Upper lobe of left lung (tissue), 6 donors: Measurements from ENCODE around the gene CCDC9. TPM values are rescaled to one million over a fixed set of nuclear protein-coding genes. Genes with fewer than 3 reads are reported as not detected.

Experiments
- ATAC-seq, 2 donors: fragments of 200-7000 bp; cut with Tn5 transposase; one replicate each; pipeline ENCODE4 v1.9.1; 2022; ENCODE audit warnings: mild to moderate bottlenecking in 2 of 2, moderate library complexity in 2 of 2; ENCODE audit not compliant: low FRiP score in 2 of 2
- DNase-seq, 2 donors: peaks; one replicate each; pipeline ENCODE4 v3.0.0-alpha.2; 2019 to 2020
- H3K27ac ChIP-seq, 4 donors: fragments of 200-600 bp; sonication (generic); one replicate each; pipeline ENCODE4 v1.5.1; 2016 to 2019
- H3K27me3 ChIP-seq, 4 donors: fragments of 200-600 bp; sonication (generic); one replicate each; pipeline ENCODE4 v1.5.1; 2017 to 2019
- H3K36me3 ChIP-seq, 4 donors: fragments of 200-600 bp; sonication (generic); one replicate each; pipeline ENCODE4 v1.5.1; 2016 to 2019
- H3K4me1 ChIP-seq, 4 donors: fragments of 200-600 bp; sonication (generic); one replicate each; pipeline ENCODE4 v1.5.1; 2018 to 2019
- H3K4me3 ChIP-seq, 4 donors: fragments of 200-600 bp; sonication (generic); one replicate each; pipeline ENCODE4 v1.5.1; 2017 to 2019; ENCODE audit warnings: mild to moderate bottlenecking in 2 of 4, moderate library complexity in 1 of 4
- H3K9me3 ChIP-seq, 4 donors: fragments of 200-600 bp; sonication (generic); one replicate each; pipeline ENCODE4 v1.5.1; 2018 to 2019
- EP300 ChIP-seq, 4 donors: sonication (generic); formaldehyde crosslinking; IDR thresholded peaks; one replicate each; pipeline ENCODE4 v1.5.1; 2017; ENCODE audit warnings: antibody characterized with exemption in 4 of 4, control low read depth in 2 of 4
- POLR2A ChIP-seq, 4 donors: fragments of 450-650 bp; IDR thresholded peaks; one replicate each; pipeline ENCODE4 v1.5.1; 2016 to 2017; ENCODE audit warnings: antibody characterized with exemption in 4 of 4, mild to moderate bottlenecking in 2 of 4
- POLR2AphosphoS5 ChIP-seq, 2 donors: sonication (generic); formaldehyde crosslinking; IDR thresholded peaks; one replicate each; pipeline ENCODE4 v1.5.1; 2017; ENCODE audit warnings: antibody characterized with exemption in 2 of 2
- WGBS, 2 donors: methylation state at CpG; one replicate each; pipeline ENCODE4 v1.1.5; 2017 to 2018; 5-methylcytosine and 5-hydroxymethylcytosine counted together
- total RNA-seq, 6 donors: library from RNA; depleted of rRNA in 4 of 6; stranded (reverse); fragments of >200 nt in 4 of 6; gene quantifications; one replicate each; pipeline versions ENCODE4 v1.1.0 to v1.2.1, GENCODE V29; 2016 to 2021
- TF ChIP-seq, protein P1 (sequence below), 6 experiments: fragments of 450-650 bp in 4 of 6; fragments of 200-600 bp in 2 of 6; sonication (generic) in 2 of 6; IDR thresholded peaks; one replicate each; pipeline ENCODE4 v1.5.1; 2016 to 2019; ENCODE audit warnings: antibody characterized with exemption in 6 of 6
- donor health status: DM: no; HTN: no; CAD: no; lungs with moderate emphysema.
- donor health status: DM: no; HTN: yes; CAD: no; lungs with severe emphysema.

The CCDC9 gene
- total RNA-seq, 6 donors from 2014 or later, result 18.2 to 91.1 (median 35.0) TPM

GRCh38 chr19:47226426-47227351 lies 29.6 kb upstream of the CCDC9 start:
- peak overlapping the region; percentile 98 to 100 (median 100) for H3K27ac ChIP-seq
- WGBS, 2 donors, result 3 to 8% methylated on average over 12 to 25 of the region's 56 CpGs
- no peaks in the 10 kb centered on the region for H3K27me3 ChIP-seq
- H3K4me1 ChIP-seq, result peaks cover 40 to 59% (median 48%) of the 10 kb centered on the region in 4 donors
- peak overlapping the region; percentile 56 to 99 (median 94) for H3K4me3 ChIP-seq
- no peaks in the 10 kb centered on the region for H3K9me3 ChIP-seq
- peaks cover 0 to 18% (median 9%) of the 10 kb centered on the region in 4 donors for H3K36me3 ChIP-seq
- peak in 1 of 4 donors; percentile 86 for TF ChIP-seq EP300 (IDR thresholded peaks at IDR 0.05)
- TF ChIP-seq POLR2A (IDR thresholded peaks at IDR 0.05), result peak in 2 of 4 donors; percentile 73 to 80
- TF ChIP-seq POLR2AphosphoS5 (IDR thresholded peaks at IDR 0.05), result peak; percentile 78 to 93
- TF ChIP-seq, protein P1, sequence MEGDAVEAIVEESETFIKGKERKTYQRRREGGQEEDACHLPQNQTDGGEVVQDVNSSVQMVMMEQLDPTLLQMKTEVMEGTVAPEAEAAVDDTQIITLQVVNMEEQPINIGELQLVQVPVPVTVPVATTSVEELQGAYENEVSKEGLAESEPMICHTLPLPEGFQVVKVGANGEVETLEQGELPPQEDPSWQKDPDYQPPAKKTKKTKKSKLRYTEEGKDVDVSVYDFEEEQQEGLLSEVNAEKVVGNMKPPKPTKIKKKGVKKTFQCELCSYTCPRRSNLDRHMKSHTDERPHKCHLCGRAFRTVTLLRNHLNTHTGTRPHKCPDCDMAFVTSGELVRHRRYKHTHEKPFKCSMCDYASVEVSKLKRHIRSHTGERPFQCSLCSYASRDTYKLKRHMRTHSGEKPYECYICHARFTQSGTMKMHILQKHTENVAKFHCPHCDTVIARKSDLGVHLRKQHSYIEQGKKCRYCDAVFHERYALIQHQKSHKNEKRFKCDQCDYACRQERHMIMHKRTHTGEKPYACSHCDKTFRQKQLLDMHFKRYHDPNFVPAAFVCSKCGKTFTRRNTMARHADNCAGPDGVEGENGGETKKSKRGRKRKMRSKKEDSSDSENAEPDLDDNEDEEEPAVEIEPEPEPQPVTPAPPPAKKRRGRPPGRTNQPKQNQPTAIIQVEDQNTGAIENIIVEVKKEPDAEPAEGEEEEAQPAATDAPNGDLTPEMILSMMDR (IDR thresholded peaks at IDR 0.05), result peak in 1 of 6 experiments; percentile 14
- peak; percentile 88 to 96 for DNase-seq
- ATAC-seq, result peak; percentile 70 to 86

- H3K27me3 ChIP-seq, result no peaks in the 10 kb centered on the region
- H3K9me3 ChIP-seq, result no peaks in the 10 kb centered on the region
- H3K27ac ChIP-seq, result peak overlapping the region; percentile 98 to 100 (median 100)
- 0 to 1% methylated on average over 12 to 23 of the region's 27 CpGs for WGBS, 2 donors
- H3K4me3 ChIP-seq, result peak overlapping the region; percentile 64 to 99 (median 94)
- H3K36me3 ChIP-seq, result peaks cover 0 to 9% (median 4%) of the 10 kb centered on the region in 4 donors
- peaks cover 48 to 68% (median 57%) of the 10 kb centered on the region in 4 donors for H3K4me1 ChIP-seq
- peak; percentile 70 to 97 for DNase-seq
- TF ChIP-seq POLR2A (IDR thresholded peaks at IDR 0.05) (peak in 3 of 4 donors; percentile 14 to 80 (median 42)), POLR2AphosphoS5 (IDR thresholded peaks at IDR 0.05) (peak; percentile 63 to 86), EP300 (IDR thresholded peaks at IDR 0.05) (no peak)
- TF ChIP-seq, protein P1 (IDR thresholded peaks at IDR 0.05), result no peak
- ATAC-seq, result peak; percentile 71 to 82
Measured at GRCh38 chr19:47227352-47228167, 28.8 kb upstream of the CCDC9 start.

- Histone ChIP-seq H3K4me3 (peak overlapping the region; percentile 64 to 99 (median 94)), H3K4me1 (peaks cover 49 to 75% (median 61%) of the 10 kb centered on the region in 4 donors), H3K9me3 (no peaks in the 10 kb centered on the region), H3K27me3 (no peaks in the 10 kb centered on the region), H3K27ac (peak overlapping the region; percentile 98 to 100 (median 100)), H3K36me3 (peaks cover 0 to 8% (median 2%) of the 10 kb centered on the region in 4 donors)
- 9 to 10% methylated on average over 2 to 25 of the region's 50 CpGs for WGBS, 2 donors
- DNase-seq, result peak; percentile 71 to 95
- no peak for ATAC-seq
- TF ChIP-seq, protein P1 (IDR thresholded peaks at IDR 0.05), result no peak
- peak in 1 of 2 donors; percentile 20 for TF ChIP-seq POLR2AphosphoS5 (IDR thresholded peaks at IDR 0.05)
Measured at GRCh38 chr19:47228168-47228936, 28.0 kb upstream of the CCDC9 start.

DNA sequence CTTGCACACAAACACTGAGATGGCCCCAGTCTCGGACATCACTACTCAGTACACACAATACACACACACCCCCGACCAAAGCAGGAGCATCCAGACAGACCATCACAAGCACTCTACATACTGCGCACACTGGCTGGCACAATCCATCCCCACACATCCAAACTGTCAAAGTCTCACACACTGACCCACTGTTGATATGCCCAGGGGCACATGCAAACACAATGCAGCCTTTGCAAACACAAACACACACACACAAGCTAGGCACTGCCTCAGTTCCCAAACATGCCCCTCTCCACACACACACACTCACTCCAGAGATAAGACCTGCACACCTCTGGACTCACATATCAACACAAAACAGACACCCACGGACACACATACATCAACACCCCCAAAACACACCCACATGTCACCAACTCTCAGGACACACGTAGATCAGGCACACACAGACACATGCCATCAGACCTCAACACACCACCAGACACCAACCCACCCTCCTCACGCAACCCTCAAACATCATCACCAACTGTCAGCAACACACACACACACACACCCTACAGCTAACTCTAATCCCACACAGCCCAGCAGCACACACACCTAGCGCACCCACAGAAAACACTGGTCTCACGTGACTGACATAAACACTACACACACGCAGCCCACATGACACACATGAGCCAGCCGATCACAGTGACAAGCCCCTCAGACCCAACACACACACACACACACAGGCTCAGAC lies 27.2 kb upstream of the CCDC9 start:
- peak overlapping the region; percentile 98 to 100 (median 100) for H3K27ac ChIP-seq
- H3K4me3 ChIP-seq, result peak overlapping the region in 3 of 4 donors; percentile 90 to 99 (median 99)
- H3K9me3 ChIP-seq, result no peaks in the 10 kb centered on the region
- peaks cover 49 to 75% (median 61%) of the 10 kb centered on the region in 4 donors for H3K4me1 ChIP-seq
- 16 to 21% methylated on average over 5 to 10 of the region's 10 CpGs for WGBS, 2 donors
- no peak for ATAC-seq
- H3K36me3 ChIP-seq, result peaks cover 0 to under 1% (median 0%) of the 10 kb centered on the region in 4 donors
- TF ChIP-seq POLR2A (IDR thresholded peaks at IDR 0.05) (no peak), EP300 (IDR thresholded peaks at IDR 0.05) (no peak), POLR2AphosphoS5 (IDR thresholded peaks at IDR 0.05) (no peak)
- TF ChIP-seq, protein P1 (IDR thresholded peaks at IDR 0.05), result no peak
- no peaks in the 10 kb centered on the region for H3K27me3 ChIP-seq
- DNase-seq, result peak in 1 of 2 donors; percentile 42
